ENCODE data around the gene ZNF513. TPM values are rescaled to one million over a fixed set of nuclear protein-coding genes. Genes with fewer than 3 reads are reported as not detected.
"Not testable (repeated sequence)": the region's sequence is repeated elsewhere in the genome, so short reads cannot be mapped to it uniquely, and the experiment has no call there.

Gene ZNF513
- total RNA-seq, 1 donor from 2014 or later: 27.9 TPM

DNA sequence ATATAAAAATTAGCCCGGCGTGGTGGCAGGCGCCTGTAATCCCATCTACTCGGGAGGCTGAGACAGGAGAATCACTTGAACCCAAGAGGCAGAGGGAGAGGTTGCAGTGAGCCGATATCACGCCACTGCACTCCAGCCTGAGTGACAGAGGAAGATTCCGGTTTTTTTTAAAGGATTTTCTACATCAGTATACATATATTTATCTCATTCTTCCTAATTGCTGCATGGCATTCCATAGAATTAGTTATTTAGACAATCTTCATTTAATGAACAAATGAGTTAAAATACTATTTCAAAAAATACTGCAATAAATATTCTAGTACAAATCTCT lies 26.0 kb downstream of the ZNF513 start:
- Mint-ChIP-seq H3K4me1 (peaks cover 49% of the 10 kb centered on the region), H3K27ac (ENCODE audit: unreplicated experiment) (no peak overlapping the region), H3K36me3 (ENCODE audit: low read depth) (peaks cover 11% of the 10 kb centered on the region), H3K27me3 (ENCODE audit: low read depth) (no peaks in the 10 kb centered on the region), H3K4me3 (peak overlapping the region; percentile 98), H3K9me3 (peaks cover 2% of the 10 kb centered on the region)
- DNase-seq (ENCODE audit: low read depth, low spot score): no peak
- TF ChIP-seq, protein P1, sequence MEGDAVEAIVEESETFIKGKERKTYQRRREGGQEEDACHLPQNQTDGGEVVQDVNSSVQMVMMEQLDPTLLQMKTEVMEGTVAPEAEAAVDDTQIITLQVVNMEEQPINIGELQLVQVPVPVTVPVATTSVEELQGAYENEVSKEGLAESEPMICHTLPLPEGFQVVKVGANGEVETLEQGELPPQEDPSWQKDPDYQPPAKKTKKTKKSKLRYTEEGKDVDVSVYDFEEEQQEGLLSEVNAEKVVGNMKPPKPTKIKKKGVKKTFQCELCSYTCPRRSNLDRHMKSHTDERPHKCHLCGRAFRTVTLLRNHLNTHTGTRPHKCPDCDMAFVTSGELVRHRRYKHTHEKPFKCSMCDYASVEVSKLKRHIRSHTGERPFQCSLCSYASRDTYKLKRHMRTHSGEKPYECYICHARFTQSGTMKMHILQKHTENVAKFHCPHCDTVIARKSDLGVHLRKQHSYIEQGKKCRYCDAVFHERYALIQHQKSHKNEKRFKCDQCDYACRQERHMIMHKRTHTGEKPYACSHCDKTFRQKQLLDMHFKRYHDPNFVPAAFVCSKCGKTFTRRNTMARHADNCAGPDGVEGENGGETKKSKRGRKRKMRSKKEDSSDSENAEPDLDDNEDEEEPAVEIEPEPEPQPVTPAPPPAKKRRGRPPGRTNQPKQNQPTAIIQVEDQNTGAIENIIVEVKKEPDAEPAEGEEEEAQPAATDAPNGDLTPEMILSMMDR (conservative IDR thresholded peaks at IDR 0.05): no peak

DNA sequence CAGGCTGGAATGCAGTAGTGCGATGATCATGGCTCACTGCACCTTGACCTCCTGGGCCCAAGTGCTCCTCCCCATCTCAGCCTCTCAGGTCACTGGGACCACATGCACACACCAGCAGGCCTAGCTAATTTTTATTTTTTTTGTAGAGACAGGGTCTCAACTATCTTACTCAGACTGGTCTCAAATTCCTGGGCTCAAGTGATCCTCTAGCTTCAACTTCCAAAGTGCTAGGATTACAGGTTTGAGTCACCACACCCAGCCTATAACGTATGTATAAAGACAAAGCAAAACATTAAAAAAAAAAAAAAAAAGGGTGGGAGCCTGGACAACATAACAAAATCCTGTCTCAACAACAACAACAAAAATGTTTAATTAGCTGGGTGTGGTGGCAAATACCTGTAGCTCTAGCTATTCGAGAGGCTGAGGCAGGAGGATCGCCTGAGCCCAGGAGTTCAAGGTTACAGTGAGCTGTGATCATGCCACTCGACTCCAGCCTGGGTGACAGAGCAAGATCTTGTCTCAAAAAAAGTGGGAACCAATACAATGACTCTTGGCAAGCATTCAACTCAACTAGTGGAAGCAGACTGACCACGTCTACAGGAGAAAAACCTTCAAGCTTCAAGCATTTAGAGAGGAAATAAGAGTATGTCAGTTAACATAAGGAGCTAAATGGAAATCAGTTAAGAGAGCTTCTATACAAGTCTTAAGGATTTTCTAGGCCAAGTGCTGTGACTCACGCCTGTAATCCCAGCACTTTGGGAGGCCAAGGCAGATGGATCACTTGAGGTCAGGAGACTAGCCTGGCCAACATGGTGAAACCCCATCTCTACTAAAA lies 26.6 kb downstream of the ZNF513 start:
- peaks cover 11% of the 10 kb centered on the region for H3K36me3 Mint-ChIP-seq (ENCODE audit: low read depth)
- peak overlapping the region; percentile 87 for H3K4me3 Mint-ChIP-seq
- H3K27me3 Mint-ChIP-seq (ENCODE audit: low read depth): no peaks in the 10 kb centered on the region
- no peak overlapping the region for H3K27ac Mint-ChIP-seq (ENCODE audit: unreplicated experiment)
- peaks cover 2% of the 10 kb centered on the region for H3K9me3 Mint-ChIP-seq
- TF ChIP-seq, protein P1 (conservative IDR thresholded peaks at IDR 0.05): no peak
- DNase-seq (ENCODE audit: low read depth, low spot score): no peak
- peaks cover 49% of the 10 kb centered on the region for H3K4me1 Mint-ChIP-seq

DNA sequence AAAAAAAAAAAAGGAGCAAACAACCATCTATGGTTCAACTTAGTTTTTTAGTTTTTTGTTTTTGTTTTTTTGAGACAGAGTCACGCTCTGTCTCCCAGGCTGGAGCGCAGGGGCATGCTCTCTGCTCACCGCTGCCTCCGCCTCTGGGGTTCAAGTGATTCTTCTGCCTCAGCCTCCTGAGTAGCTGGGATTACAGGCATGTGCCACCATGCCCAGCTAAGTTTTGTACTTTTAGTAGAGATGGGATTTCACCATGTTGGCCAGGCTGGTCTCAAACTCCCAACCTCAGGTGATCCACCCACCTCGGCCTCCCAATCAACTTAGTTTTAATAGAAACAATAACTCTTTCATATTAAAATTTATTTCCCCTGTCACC lies 27.2 kb downstream of the ZNF513 start:
- H3K4me3 Mint-ChIP-seq; H3K36me3 Mint-ChIP-seq (ENCODE audit: low read depth); H3K27me3 Mint-ChIP-seq (ENCODE audit: low read depth); DNase-seq (ENCODE audit: low read depth, low spot score); H3K9me3 Mint-ChIP-seq: not testable (repeated sequence)
- Mint-ChIP-seq H3K4me1 (peaks cover 46% of the 10 kb centered on the region), H3K27ac (ENCODE audit: unreplicated experiment) (peak overlapping the region; percentile 54)

DNA sequence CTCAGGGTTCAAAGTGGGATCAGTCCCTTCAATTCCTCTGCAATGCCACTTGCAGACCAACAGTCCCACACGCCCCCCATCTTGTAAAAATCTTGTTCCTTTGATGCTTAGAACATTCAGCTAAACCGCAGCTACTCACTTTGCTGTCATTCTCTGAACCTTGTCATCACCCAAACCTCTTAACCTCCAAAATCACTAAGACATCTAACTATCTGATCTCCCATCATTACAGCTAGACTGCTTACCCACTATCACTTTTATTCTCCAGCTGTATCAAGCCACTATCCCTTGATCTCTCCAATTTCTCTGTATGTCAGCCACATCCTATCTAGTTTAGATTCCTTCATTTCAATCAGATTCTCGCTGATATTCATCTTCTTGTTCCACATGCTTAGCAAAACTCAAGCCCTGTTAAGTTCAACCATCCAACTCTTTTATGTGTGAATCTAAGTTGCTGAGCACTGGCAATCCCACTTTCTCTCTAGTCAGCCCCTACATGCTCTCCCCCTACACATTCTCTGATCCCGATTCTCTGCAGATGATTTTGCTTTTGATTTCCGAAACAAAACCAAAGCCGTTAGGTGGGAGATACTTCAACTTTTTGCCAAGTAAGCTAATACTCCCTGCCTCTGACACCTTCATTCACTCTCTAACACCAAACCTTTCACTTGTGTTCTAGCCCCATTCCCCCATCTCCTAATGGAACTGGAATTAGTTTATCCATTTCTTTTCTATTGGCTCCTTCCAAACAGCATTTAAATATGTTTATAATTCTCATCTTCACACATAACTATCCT lies 28.5 kb downstream of the ZNF513 start:
- DNase-seq (ENCODE audit: low read depth, low spot score): no peak
- Mint-ChIP-seq H3K4me3 (no peak overlapping the region), H3K4me1 (peaks cover 36% of the 10 kb centered on the region), H3K9me3 (peaks cover under 1% of the 10 kb centered on the region), H3K27me3 (ENCODE audit: low read depth) (no peaks in the 10 kb centered on the region), H3K36me3 (ENCODE audit: low read depth) (peaks cover 3% of the 10 kb centered on the region), H3K27ac (ENCODE audit: unreplicated experiment) (no peak overlapping the region)
- TF ChIP-seq, protein P1 (conservative IDR thresholded peaks at IDR 0.05): no peak

DNA sequence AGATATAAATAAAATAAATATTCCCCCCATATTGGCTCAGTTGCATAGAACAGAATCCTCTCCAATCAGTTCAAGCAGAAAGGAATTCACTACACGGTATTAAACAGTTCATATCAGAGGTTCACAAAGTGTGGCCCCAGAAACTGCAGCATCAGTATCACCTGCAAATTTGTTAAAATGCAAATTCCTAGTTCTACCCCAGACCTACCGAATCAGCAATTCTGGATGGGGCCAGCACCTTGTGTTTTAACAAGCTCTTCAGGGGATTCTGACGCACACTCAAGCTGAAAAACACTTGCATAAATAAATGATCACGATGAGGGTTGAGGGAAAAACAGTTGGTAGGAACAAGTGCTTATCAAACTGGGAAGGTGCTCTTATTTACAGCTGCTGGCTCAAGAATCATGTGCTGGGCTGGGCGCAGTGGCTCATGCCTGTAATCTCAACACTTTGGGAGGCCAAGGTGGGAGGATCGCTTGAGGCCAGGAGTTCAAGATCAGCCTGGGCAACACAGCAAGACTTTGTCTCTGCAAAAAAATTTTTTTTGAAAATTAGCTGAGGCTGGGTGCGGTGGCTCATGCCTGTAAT lies 30.3 kb downstream of the ZNF513 start:
- Mint-ChIP-seq H3K27ac (ENCODE audit: unreplicated experiment) (no peak overlapping the region), H3K4me3 (no peak overlapping the region), H3K36me3 (ENCODE audit: low read depth) (no peaks in the 10 kb centered on the region), H3K27me3 (ENCODE audit: low read depth) (no peaks in the 10 kb centered on the region), H3K4me1 (peaks cover 22% of the 10 kb centered on the region), H3K9me3 (no peaks in the 10 kb centered on the region)
- no peak for DNase-seq (ENCODE audit: low read depth, low spot score)
- TF ChIP-seq, protein P1 (conservative IDR thresholded peaks at IDR 0.05): no peak
